Measurements from ENCODE around the gene LTA4H.

LTA4H gene

DNA sequence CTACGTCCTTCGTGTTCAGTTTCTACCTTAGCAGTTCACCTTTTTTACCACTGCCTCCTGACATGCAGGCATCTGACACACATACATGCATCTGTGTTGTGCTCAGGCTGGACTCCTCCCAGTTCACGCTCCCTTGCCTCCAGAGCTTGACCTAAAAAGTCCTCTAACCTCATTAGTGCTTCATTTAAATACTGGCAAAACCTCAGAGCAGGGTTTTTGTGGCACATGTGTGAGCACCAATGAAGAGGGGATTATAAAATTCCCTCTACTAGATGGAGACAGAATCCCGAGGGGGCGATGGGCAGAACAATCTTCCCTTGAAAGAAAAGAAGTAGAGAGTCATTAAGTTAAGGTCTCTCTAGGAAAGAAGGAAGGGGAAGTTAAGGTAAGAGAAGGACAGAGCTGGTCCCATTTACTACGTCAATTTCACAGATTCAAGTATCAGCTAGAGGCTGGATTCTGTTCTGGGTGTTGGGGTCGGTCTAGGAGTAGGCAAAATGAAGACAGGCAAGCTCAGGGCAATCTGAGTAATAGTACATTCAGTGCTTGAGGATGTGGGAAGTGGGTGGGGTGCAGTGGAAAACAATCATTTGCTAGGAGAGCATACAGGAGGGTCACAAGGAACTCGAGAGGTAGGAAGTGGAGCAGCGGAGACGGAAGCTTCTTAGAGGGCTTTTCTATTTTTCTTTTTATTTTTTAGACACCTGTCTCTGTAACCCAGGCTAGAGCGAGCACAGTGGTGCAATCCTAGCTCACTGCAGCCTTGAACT, 46.7 kb downstream of the LTA4H start:
- no peak overlapping the region for H3K27ac Mint-ChIP-seq (ENCODE audit: low read depth)
- ATAC-seq (replicated peaks; ENCODE audit: extremely low read depth, poor library complexity, severe bottlenecking) (no peak), DNase-seq (ENCODE audit: low spot score in 2 of 2) (no peak)
- no peaks in the 10 kb centered on the region for H3K36me3 Mint-ChIP-seq (ENCODE audit: insufficient read depth)
- H3K27me3 Mint-ChIP-seq: no peaks in the 10 kb centered on the region
- H3K4me1 Mint-ChIP-seq: no peaks in the 10 kb centered on the region
- no peak overlapping the region for H3K4me3 Mint-ChIP-seq
- H3K9me3 Mint-ChIP-seq: no peaks in the 10 kb centered on the region

DNA sequence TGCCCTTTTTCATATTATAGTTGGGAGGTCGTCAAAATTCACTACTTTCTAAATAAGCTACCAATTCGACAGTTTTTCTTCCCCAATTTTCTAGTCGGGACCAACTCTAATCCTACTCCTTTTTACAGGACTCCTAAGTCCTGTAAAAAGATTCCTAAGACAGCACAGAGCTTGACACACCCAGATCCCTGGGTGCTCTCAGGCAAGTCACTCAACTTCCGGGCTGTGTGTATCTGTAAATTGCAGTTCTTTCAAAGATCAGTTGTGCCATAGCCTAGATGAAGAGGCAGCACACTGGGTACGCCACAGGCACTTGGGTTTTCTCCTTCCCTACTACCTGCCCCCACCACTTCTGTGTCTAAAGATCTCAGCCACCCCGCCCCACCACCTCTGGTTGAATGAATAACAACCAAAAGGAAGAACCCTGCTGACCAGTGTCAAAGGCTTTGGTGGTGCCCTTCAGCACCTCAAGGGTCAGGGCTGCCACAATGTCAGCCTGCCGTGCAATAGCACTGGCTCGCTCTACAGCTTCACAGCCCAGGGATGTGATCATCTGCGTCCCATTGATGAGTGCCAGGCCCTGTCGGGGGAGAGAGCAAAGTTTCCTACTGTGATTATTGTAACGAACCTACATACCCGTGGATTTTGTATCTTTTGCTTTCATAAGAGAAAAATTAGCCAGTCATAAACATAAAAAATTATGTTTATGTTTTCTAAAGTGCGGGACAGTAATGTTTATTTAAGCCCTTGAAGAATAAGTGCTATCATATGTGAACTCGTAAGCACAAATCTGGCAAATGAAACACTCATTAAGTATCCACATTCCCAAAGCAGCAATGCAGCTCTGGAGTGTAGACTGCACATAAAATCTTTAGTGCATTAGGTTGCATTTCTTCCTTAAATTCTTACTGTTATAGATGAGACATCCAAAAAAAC, 48.5 kb downstream of the LTA4H start:
- H3K4me1 Mint-ChIP-seq: no peaks in the 10 kb centered on the region
- H3K27me3 Mint-ChIP-seq: no peaks in the 10 kb centered on the region
- no peak overlapping the region for H3K27ac Mint-ChIP-seq (ENCODE audit: low read depth)
- H3K36me3 Mint-ChIP-seq (ENCODE audit: insufficient read depth): peaks cover 2% of the 10 kb centered on the region
- no peaks in the 10 kb centered on the region for H3K9me3 Mint-ChIP-seq
- DNase-seq (ENCODE audit: low spot score in 2 of 2) (no peak), ATAC-seq (replicated peaks; ENCODE audit: extremely low read depth, poor library complexity, severe bottlenecking) (no peak)
- no peak overlapping the region for H3K4me3 Mint-ChIP-seq

DNA sequence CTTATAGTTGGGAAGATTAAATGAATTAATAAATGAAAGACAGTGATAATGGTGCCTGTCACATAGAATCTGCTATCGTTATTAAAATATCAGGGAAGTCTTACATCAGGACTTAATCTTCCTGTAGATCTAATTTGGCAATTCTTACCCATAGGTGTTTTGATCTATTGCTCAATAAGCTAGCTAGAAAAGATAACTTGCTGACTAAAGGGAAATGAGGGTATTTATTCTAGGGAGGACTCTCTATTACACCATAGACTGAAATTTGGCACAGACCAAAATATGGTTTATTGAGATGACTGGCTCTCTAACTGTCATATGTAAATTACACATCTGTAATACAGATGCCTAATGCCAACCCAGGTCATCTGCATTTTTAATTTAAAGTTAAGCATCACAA, 50.7 kb downstream of the LTA4H start:
- DNase-seq (ENCODE audit: low spot score in 2 of 2) (no peak), ATAC-seq (replicated peaks; ENCODE audit: extremely low read depth, poor library complexity, severe bottlenecking) (no peak)
- Mint-ChIP-seq H3K27me3 (no peaks in the 10 kb centered on the region), H3K27ac (ENCODE audit: low read depth) (no peak overlapping the region), H3K4me3 (no peak overlapping the region), H3K9me3 (no peaks in the 10 kb centered on the region), H3K36me3 (ENCODE audit: insufficient read depth) (peaks cover 2% of the 10 kb centered on the region), H3K4me1 (no peaks in the 10 kb centered on the region)

DNA sequence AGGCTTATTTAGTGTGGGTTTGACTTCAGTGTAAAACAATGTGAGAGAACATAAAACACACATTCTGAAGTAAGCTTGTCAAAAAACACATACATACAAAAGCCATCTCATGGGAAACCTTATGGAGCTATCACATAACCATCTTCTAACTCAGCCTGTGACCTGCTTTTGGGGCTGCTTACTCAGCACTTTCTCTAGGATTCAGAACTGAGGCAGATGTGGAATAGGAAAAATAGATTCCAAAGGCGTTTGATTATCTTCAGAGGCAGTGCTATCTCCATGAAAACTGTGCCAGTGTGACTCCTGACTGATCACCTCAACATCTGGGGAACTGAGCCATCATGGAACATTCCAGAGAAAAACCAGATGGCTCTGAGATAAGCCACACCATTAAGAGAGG, 52.8 kb downstream of the LTA4H start:
- H3K4me1 Mint-ChIP-seq: no peaks in the 10 kb centered on the region
- H3K27me3 Mint-ChIP-seq: no peaks in the 10 kb centered on the region
- no peak overlapping the region for H3K27ac Mint-ChIP-seq (ENCODE audit: low read depth)
- H3K4me3 Mint-ChIP-seq: no peak overlapping the region
- ATAC-seq (replicated peaks; ENCODE audit: extremely low read depth, poor library complexity, severe bottlenecking) (no peak), DNase-seq (ENCODE audit: low spot score in 2 of 2) (no peak)
- no peaks in the 10 kb centered on the region for H3K9me3 Mint-ChIP-seq
- peaks cover 2% of the 10 kb centered on the region for H3K36me3 Mint-ChIP-seq (ENCODE audit: insufficient read depth)

DNA sequence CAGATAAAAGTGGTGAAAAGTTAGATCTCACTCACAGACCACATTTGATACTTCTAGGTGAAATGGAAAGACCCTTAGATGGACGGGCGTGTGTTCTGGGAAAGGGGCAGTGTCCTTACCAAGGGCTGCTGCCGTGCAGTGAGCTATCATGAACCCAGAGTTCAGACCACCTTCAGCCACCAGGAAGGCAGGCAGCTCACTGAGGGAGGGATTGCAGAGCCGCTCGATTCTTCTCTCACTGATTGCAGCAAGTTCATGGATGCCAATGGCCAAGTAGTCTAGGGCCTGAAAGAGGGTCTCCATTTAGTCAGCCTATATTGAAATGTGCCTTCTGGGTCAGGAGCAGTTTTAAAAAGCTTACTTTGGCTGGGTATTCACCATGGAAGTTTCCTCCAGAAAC, 55.0 kb downstream of the LTA4H start:
- Mint-ChIP-seq H3K27me3 (no peaks in the 10 kb centered on the region), H3K4me3 (no peak overlapping the region), H3K4me1 (no peaks in the 10 kb centered on the region), H3K27ac (ENCODE audit: low read depth) (no peak overlapping the region), H3K9me3 (no peaks in the 10 kb centered on the region), H3K36me3 (ENCODE audit: insufficient read depth) (peaks cover 2% of the 10 kb centered on the region)
- no peak for ATAC-seq (replicated peaks; ENCODE audit: extremely low read depth, poor library complexity, severe bottlenecking)
- no peak for DNase-seq (ENCODE audit: low spot score in 2 of 2)

DNA sequence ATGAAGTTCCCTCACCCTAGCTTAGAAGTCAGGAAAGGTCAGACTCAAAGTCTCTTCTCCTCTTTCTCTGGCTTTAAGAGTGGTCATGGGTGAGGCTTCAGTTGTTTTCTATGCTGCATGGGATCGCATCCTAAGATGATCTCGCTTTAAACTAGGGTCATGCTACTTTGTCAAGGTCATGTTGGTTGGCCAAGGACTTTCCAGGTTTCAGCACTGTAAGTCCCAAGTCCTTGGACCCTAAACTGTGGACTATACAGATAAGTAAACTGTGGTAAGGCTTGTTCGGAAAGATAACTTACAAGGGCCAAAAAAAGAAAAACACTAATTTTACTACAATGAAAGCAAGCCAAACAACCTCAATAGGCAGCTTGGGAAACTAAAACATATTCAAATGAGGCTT, 56.6 kb downstream of the LTA4H start:
- ATAC-seq (replicated peaks; ENCODE audit: extremely low read depth, poor library complexity, severe bottlenecking) (no peak), DNase-seq (ENCODE audit: low spot score in 2 of 2) (no peak)
- Mint-ChIP-seq H3K36me3 (ENCODE audit: insufficient read depth) (peaks cover 2% of the 10 kb centered on the region), H3K4me1 (no peaks in the 10 kb centered on the region), H3K9me3 (no peaks in the 10 kb centered on the region), H3K27me3 (no peaks in the 10 kb centered on the region), H3K4me3 (no peak overlapping the region), H3K27ac (ENCODE audit: low read depth) (no peak overlapping the region)

DNA sequence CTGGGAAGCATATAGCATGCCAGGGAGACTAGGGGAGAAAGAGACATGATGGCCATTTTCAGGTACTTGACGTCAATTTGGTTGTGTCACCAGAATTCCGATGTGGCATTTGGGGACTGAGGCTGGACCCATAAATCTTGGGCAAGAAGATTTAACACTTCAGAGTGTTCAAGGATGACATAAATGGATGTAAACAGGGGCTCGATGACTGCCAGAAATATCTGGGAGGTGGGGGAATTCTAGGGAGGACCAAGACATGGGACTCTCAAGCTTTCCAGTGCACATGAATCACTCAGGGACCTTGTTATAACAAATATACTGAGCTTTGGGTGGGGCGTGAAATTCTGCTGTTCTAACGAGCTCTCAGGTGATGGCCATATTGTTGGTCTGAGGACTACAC, 57.0 kb downstream of the LTA4H start:
- Mint-ChIP-seq H3K27ac (ENCODE audit: low read depth) (no peak overlapping the region), H3K27me3 (no peaks in the 10 kb centered on the region), H3K36me3 (ENCODE audit: insufficient read depth) (peaks cover 2% of the 10 kb centered on the region), H3K4me1 (no peaks in the 10 kb centered on the region), H3K9me3 (no peaks in the 10 kb centered on the region), H3K4me3 (no peak overlapping the region)
- no peak for DNase-seq (ENCODE audit: low spot score in 2 of 2)
- no peak for ATAC-seq (replicated peaks; ENCODE audit: extremely low read depth, poor library complexity, severe bottlenecking)

DNA sequence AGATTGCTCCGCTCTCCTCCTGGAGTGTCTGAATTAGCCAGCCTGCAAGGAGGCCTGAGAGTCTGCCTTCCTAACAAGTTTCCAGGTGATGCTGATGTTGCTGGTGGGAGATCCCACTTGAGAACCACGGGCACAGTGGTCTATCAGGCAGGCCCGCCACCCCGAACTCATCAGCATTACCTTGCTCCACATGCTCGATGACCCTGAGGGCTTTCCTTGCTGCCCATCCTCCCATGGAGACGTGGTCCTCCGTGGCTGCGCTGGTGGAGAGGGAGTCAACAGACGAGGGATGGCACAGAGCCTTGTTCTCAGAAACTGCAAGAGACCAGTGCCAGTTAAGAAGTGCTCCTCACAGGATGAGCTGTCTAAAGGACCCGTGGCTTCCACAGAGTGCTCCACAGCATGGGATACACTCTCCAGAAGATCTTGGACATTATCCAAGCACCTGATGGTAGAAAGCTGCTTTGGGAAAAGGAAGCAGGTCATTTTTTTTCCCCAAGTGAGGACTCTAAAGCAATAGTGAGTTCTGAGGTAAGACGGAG, 57.6 kb downstream of the LTA4H start:
- no peak overlapping the region for H3K4me3 Mint-ChIP-seq
- H3K36me3 Mint-ChIP-seq (ENCODE audit: insufficient read depth): peaks cover 2% of the 10 kb centered on the region
- H3K27ac Mint-ChIP-seq (ENCODE audit: low read depth): no peak overlapping the region
- ATAC-seq (replicated peaks; ENCODE audit: extremely low read depth, poor library complexity, severe bottlenecking) (no peak), DNase-seq (ENCODE audit: low spot score in 2 of 2) (no peak)
- no peaks in the 10 kb centered on the region for H3K4me1 Mint-ChIP-seq
- no peaks in the 10 kb centered on the region for H3K9me3 Mint-ChIP-seq
- H3K27me3 Mint-ChIP-seq: no peaks in the 10 kb centered on the region

DNA sequence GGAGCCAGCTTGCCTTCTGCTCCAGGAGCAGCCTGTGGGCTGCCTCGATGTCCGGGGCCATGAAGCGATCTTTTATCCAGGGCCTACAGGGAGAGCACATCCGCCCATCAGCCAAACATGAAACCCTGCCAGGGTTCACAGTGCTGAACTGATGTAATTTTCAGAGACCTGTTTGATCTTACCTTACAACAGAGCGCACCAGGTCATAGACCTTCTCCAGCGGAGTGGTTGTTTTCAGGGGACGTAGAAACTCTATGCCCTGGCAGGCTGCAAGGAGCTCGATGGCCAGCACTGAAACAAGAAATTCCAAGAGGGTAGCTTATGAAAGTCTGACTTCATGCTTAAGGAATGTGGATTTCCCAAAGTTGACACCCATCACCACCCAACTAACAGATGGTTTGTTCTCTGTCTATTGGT, 59.0 kb downstream of the LTA4H start:
- no peaks in the 10 kb centered on the region for H3K36me3 Mint-ChIP-seq (ENCODE audit: insufficient read depth)
- no peaks in the 10 kb centered on the region for H3K9me3 Mint-ChIP-seq
- no peaks in the 10 kb centered on the region for H3K27me3 Mint-ChIP-seq
- ATAC-seq (replicated peaks; ENCODE audit: extremely low read depth, poor library complexity, severe bottlenecking) (no peak), DNase-seq (ENCODE audit: low spot score in 2 of 2) (no peak)
- H3K27ac Mint-ChIP-seq (ENCODE audit: low read depth): no peak overlapping the region
- H3K4me3 Mint-ChIP-seq: no peak overlapping the region
- H3K4me1 Mint-ChIP-seq: no peaks in the 10 kb centered on the region

DNA sequence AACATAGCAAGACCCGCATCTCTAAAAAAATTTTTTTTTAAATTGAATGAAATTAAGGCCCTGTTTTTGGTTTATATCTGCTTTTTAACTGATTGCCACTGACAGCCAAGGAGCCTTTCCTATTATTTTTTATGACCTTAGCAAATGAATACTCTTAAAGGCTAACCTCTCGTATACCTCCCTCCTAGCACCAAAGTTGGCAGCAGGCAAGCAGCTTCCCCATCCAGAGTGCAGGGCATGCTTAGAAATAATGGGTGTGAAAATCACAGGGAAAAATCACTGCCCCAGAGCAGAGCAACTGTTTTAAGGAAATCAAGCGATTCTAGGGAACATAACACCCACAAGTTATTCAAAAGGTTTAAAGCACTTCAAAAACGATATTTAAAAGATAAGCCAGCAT, 59.9 kb downstream of the LTA4H start:
- Mint-ChIP-seq H3K4me3 (no peak overlapping the region), H3K9me3 (no peaks in the 10 kb centered on the region), H3K4me1 (no peaks in the 10 kb centered on the region), H3K36me3 (ENCODE audit: insufficient read depth) (no peaks in the 10 kb centered on the region), H3K27ac (ENCODE audit: low read depth) (no peak overlapping the region), H3K27me3 (no peaks in the 10 kb centered on the region)
- no peak for ATAC-seq (replicated peaks; ENCODE audit: extremely low read depth, poor library complexity, severe bottlenecking)
- DNase-seq (ENCODE audit: low spot score in 2 of 2): no peak

DNA sequence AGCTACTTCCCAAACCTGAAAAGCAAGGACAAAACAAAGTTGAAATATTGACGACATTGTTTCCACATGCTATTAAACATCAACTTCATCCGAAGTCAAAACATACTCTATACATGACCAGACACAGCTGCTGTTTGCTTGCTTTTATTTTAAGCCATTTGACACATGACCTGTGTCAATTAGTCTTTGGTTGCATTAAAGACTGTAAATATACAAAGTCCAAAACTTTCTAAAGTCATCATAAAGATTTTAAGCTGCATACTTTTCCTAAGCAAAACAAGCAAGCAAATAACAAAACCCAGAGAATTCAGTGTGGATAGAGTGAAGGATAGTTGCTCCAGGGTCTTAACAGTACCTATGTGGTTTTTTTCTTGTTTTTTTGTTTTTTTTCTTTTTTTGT, 61.0 kb downstream of the LTA4H start:
- no peaks in the 10 kb centered on the region for H3K36me3 Mint-ChIP-seq (ENCODE audit: insufficient read depth)
- no peak overlapping the region for H3K27ac Mint-ChIP-seq (ENCODE audit: low read depth)
- H3K9me3 Mint-ChIP-seq: no peaks in the 10 kb centered on the region
- DNase-seq (ENCODE audit: low spot score in 2 of 2) (no peak), ATAC-seq (replicated peaks; ENCODE audit: extremely low read depth, poor library complexity, severe bottlenecking) (no peak)
- H3K4me1 Mint-ChIP-seq: no peaks in the 10 kb centered on the region
- no peak overlapping the region for H3K4me3 Mint-ChIP-seq
- H3K27me3 Mint-ChIP-seq: no peaks in the 10 kb centered on the region

DNA sequence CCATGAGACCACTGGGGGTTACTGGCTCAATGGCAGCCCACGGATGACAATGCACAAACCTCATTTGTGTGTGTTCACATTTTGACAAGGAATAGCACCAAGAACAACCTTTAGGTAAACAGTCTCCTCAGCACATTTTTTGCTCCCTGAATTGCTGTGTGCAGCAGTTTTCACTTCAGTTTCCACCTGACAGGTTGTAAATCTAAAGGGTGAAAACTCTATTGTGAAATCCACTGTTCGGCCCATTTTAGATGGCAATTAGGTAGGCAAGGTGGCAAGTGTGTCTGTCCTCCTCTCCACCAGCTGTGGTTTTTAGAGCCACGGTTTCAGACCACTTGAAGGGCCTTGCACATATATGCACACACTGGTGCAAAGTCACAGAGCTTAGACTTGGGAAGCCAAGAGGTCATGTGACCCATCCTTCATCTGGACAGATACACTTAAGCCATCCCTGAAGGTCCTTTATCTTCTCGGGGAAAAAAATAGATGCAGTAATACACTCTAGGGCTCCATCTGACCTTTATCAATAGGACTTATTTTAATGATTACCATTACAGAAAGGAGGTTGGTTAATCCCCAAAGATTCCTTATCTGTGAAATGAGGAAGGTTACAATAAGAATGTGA, 62.4 kb downstream of the LTA4H start:
- no peaks in the 10 kb centered on the region for H3K4me1 Mint-ChIP-seq
- DNase-seq (ENCODE audit: low spot score in 2 of 2) (no peak), ATAC-seq (replicated peaks; ENCODE audit: extremely low read depth, poor library complexity, severe bottlenecking) (no peak)
- no peaks in the 10 kb centered on the region for H3K27me3 Mint-ChIP-seq
- no peak overlapping the region for H3K27ac Mint-ChIP-seq (ENCODE audit: low read depth)
- H3K9me3 Mint-ChIP-seq: no peaks in the 10 kb centered on the region
- H3K36me3 Mint-ChIP-seq (ENCODE audit: insufficient read depth): no peaks in the 10 kb centered on the region
- no peak overlapping the region for H3K4me3 Mint-ChIP-seq

All from central memory CD8-positive, alpha-beta T cell (primary cell).